HL-60 (cell line): ENCODE data around the gene TENM4.

Experiments
- DNase-seq, 2 experiments: peaks; one replicate each; pipeline ENCODE4 v3.0.0-alpha.2; 2010 to 2020; ENCODE audit warnings: low read depth in 1 of 2, low spot score in 1 of 2
- H3K27ac ChIP-seq: fragments of 250-450 bp; sonication (Bioruptor Pico); replicated peaks from 2 replicates; pipeline ENCODE4 v1.5.1; 2020; ENCODE audit warnings: mild to moderate bottlenecking, moderate library complexity
- H3K27me3 ChIP-seq: fragments of 250-450 bp; sonication (Bioruptor Pico); 2 replicates; pipeline ENCODE4 v1.5.1; 2021; ENCODE audit warnings: mild to moderate bottlenecking, moderate library complexity; ENCODE audit not compliant: insufficient read depth, poor library complexity, severe bottlenecking
- H3K4me3 ChIP-seq: replicated peaks from 2 replicates; pipeline ENCODE4 v1.5.1; 2011; ENCODE audit warnings: mild to moderate bottlenecking, control low read depth, low read length; ENCODE audit not compliant: insufficient read depth
- CTCF ChIP-seq: IDR thresholded peaks from one replicate; pipeline ENCODE4 v1.5.1; 2011; ENCODE audit warnings: low read length, control low read depth, inconsistent platforms; ENCODE audit not compliant: insufficient read depth
- GABPA ChIP-seq: IDR thresholded peaks from 2 replicates; pipeline ENCODE4 v1.6.1; 2012; ENCODE audit warnings: low read depth
- POLR2AphosphoS5 ChIP-seq: IDR thresholded peaks from 2 replicates; pipeline ENCODE4 v1.6.1; 2012; ENCODE audit warnings: low read depth
- REST ChIP-seq: IDR thresholded peaks from 2 replicates; pipeline ENCODE4 v1.6.1; 2012; ENCODE audit warnings: low read depth; ENCODE audit not compliant: insufficient replicate concordance
- SPI1 ChIP-seq: IDR thresholded peaks from 2 replicates; pipeline ENCODE4 v1.6.1; 2012; ENCODE audit warnings: low read depth, mild to moderate bottlenecking, borderline replicate concordance

TENM4 gene

GRCh38 chr11:78972590-78972989 lies 468.2 kb downstream of the TENM4 start:
- Histone ChIP-seq H3K27ac (no peak overlapping the region), H3K4me3 (no peak overlapping the region), H3K27me3 (no peaks in the 10 kb centered on the region)
- TF ChIP-seq REST, result no peak
- no peak for TF ChIP-seq GABPA
- TF ChIP-seq SPI1, result no peak
- no peak for TF ChIP-seq CTCF
- no peak for TF ChIP-seq POLR2AphosphoS5
- DNase-seq, result no peak

- Histone ChIP-seq H3K4me3 (no peak overlapping the region), H3K27me3 (peaks cover 3% of the 10 kb centered on the region), H3K27ac (no peak overlapping the region)
- DNase-seq, result no peak
- no peak for TF ChIP-seq SPI1
- TF ChIP-seq GABPA, result no peak
- no peak for TF ChIP-seq POLR2AphosphoS5
- no peak for TF ChIP-seq CTCF
- TF ChIP-seq REST, result no peak
Observed at GRCh38 chr11:78972177-78972576, 468.7 kb downstream of the TENM4 start.

GRCh38 chr11:78967811-78968210 lies 473.0 kb downstream of the TENM4 start:
- peaks cover 11% of the 10 kb centered on the region for H3K27me3 ChIP-seq
- DNase-seq, result no peak

More at GRCh38 chr11:78967811-78968210, 473.0 kb downstream of the TENM4 start:
- no peak for TF ChIP-seq REST
- no peak for TF ChIP-seq CTCF
- no peak for TF ChIP-seq GABPA
- TF ChIP-seq SPI1, result no peak
- no peak for TF ChIP-seq POLR2AphosphoS5
- Histone ChIP-seq H3K27ac (no peak overlapping the region), H3K4me3 (no peak overlapping the region)
